Activated CD8-positive, alpha-beta T cell treated with anti-CD3 and anti-CD28 coated beads for 36 hours (primary cell): ENCODE measurements around the gene CDK11B. TPM values are rescaled to one million over a fixed set of nuclear protein-coding genes. Genes with fewer than 3 reads are reported as not detected.
A peak's percentile ranks its signal among the peaks of the same experiment; 100 is the strongest.

Experiments used
- ATAC-seq: fragments of 200-7000 bp; cut with Tn5 transposase; one replicate; pipeline ENCODE4 v1.10.0; 2021; ENCODE audit warnings: mild to moderate bottlenecking, moderate library complexity
- CTCF ChIA-PET: fragments of 350-600 bp; sonication (Branson Sonifier 250); formaldehyde crosslinking; loops from one replicate; lab custom pipeline; 2021; ENCODE audit warnings: antibody characterized with exemption; lab: Charles Lee
- POLR2A ChIA-PET: fragments of 350-600 bp; sonication (Branson Sonifier 250); formaldehyde crosslinking; loops from one replicate; lab custom pipeline; 2021; ENCODE audit warnings: antibody characterized with exemption; lab: Charles Lee
- DNase-seq: peaks from one replicate; pipeline ENCODE4 v3.0.0-alpha.2; 2020
- H3K27ac Mint-ChIP-seq: one replicate; pipeline ENCODE4 v1.8.0; 2021; ENCODE audit warnings: mild to moderate bottlenecking, mixed read lengths
- H3K27me3 Mint-ChIP-seq: one replicate; pipeline ENCODE4 v1.8.0; 2021; ENCODE audit warnings: mixed read lengths
- H3K36me3 Mint-ChIP-seq: one replicate; pipeline ENCODE4 v1.8.0; 2021; ENCODE audit warnings: low read depth, mixed read lengths
- H3K4me1 Mint-ChIP-seq: one replicate; pipeline ENCODE4 v1.8.0; 2021; ENCODE audit warnings: low read depth, mixed read lengths
- H3K4me3 Mint-ChIP-seq: one replicate; pipeline ENCODE4 v1.8.0; 2021; ENCODE audit warnings: mild to moderate bottlenecking, moderate library complexity, mixed read lengths
- H3K9me3 Mint-ChIP-seq: one replicate; pipeline ENCODE4 v1.8.0; 2021; ENCODE audit warnings: mixed read lengths
- intact Hi-C: fragments of 100-400 bp; cut with micrococcal nuclease; formaldehyde crosslinking; loops from one replicate; pipeline ENCODE4 v1.10.0; 2022
- total RNA-seq, 2 experiments: library from RNA; stranded (reverse); gene quantifications; one replicate each; pipeline ENCODE4 v1.2.3, GENCODE V29; 2021
- TF ChIP-seq, protein P1 (sequence below): fragments of 200-600 bp; IDR thresholded peaks from one replicate; pipeline ENCODE4 v1.8.0; 2022; ENCODE audit warnings: antibody characterized with exemption, mild to moderate bottlenecking

Gene CDK11B
- total RNA-seq, 2 experiments from 2014 or later: 29.4 to 32.0 TPM

- peaks cover 7% of the 10 kb centered on the region for H3K36me3 Mint-ChIP-seq
- ChIA-PET CTCF (no interaction called here), POLR2A (interaction anchor here (0.6 to 4.0 kb wide), 3 partner anchors 15 to 232 kb away, joined by 3 to 46 read pairs (median 4); partner anchors contain the start of genes CCNL2 and MIB2)
- peaks cover 6% of the 10 kb centered on the region for H3K4me1 Mint-ChIP-seq
- H3K27ac Mint-ChIP-seq: peak within 1 kb of the TSS; percentile 71
- H3K27me3 Mint-ChIP-seq: peaks cover 4% of the 10 kb centered on the region
- DNase-seq: no peak
- H3K4me3 Mint-ChIP-seq: peak within 1 kb of the TSS; percentile 58
- no peaks in the 10 kb centered on the region for H3K9me3 Mint-ChIP-seq
- no peak for ATAC-seq
- TF ChIP-seq, protein P1, sequence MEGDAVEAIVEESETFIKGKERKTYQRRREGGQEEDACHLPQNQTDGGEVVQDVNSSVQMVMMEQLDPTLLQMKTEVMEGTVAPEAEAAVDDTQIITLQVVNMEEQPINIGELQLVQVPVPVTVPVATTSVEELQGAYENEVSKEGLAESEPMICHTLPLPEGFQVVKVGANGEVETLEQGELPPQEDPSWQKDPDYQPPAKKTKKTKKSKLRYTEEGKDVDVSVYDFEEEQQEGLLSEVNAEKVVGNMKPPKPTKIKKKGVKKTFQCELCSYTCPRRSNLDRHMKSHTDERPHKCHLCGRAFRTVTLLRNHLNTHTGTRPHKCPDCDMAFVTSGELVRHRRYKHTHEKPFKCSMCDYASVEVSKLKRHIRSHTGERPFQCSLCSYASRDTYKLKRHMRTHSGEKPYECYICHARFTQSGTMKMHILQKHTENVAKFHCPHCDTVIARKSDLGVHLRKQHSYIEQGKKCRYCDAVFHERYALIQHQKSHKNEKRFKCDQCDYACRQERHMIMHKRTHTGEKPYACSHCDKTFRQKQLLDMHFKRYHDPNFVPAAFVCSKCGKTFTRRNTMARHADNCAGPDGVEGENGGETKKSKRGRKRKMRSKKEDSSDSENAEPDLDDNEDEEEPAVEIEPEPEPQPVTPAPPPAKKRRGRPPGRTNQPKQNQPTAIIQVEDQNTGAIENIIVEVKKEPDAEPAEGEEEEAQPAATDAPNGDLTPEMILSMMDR: no peak
- intact Hi-C loops: no loop called here
Observed at GRCh38 chr1:1631782-1632420, 26.9 kb downstream of the CDK11B start, which contains the start of gene MMP23B. MMP23B (plus strand) TSS chr1:1632173; CDS start chr1:1632219, 46 bp downstream.

GRCh38 chr1:1630965-1631781 lies 27.6 kb downstream of the CDK11B start:
- ATAC-seq (no peak), DNase-seq (peak; percentile 37)
- POLR2A ChIA-PET: interaction anchor here (0.6 to 4.0 kb wide), 5 partner anchors 14 to 608 kb away, joined by 3 to 46 read pairs (median 3); partner anchors contain the start of genes CALML6, CCNL2 and MIB2
- CTCF ChIA-PET: interaction anchor here (1.8 kb wide), 1 partner anchor 17 kb away, joined by 10 read pairs; the partner anchor contains the start of gene MIB2
- peaks cover 4% of the 10 kb centered on the region for H3K27me3 Mint-ChIP-seq
- H3K27ac Mint-ChIP-seq: peak overlapping the region; percentile 71
- TF ChIP-seq, protein P1: no peak
- intact Hi-C loops: no loop called here
- peaks cover 2% of the 10 kb centered on the region for H3K36me3 Mint-ChIP-seq
- no peaks in the 10 kb centered on the region for H3K9me3 Mint-ChIP-seq
- H3K4me3 Mint-ChIP-seq: peak overlapping the region; percentile 58
- H3K4me1 Mint-ChIP-seq: peaks cover 6% of the 10 kb centered on the region

DNA sequence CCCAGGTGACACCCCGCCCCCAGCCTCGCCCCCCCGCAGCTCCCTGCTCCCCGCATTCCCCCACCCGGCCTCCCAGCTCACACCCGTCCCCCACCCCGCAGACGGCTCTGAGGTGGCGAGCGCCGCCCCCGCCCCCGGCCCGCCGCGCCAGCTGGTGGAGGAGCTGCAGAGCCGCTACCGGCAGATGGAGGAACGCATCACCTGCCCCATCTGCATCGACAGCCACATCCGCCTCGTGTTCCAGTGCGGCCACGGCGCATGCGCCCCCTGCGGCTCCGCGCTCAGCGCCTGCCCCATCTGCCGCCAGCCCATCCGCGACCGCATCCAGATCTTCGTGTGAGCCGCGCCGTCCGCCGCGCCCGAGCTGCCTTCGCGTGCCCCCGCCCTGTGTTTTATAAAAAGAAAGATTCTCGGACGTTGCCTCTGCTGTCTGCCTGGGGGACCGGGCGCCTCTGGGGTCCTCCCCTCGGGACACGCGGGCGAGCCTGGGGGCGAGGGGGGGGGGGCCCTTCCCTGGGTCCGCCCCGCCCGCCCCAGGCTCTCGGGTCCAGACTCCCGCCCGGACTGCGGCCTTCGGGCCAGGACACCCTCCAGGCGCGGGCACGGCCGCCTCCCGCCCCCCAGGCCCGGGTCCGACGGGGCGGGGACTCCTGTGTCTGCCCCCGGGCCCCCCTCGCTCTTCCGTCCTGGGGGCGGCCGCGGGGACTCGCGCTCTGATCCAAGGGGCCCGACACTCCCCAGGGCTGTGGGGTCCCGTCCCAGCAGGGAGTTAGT lies 28.4 kb downstream of the CDK11B start:
- DNase-seq (peak; percentile 95), ATAC-seq (peak; percentile 70)
- TF ChIP-seq, protein P1: no peak
- Mint-ChIP-seq H3K27me3 (peaks cover 4% of the 10 kb centered on the region), H3K4me3 (peak overlapping the region; percentile 79), H3K9me3 (no peaks in the 10 kb centered on the region), H3K27ac (peak overlapping the region; percentile 94), H3K36me3 (peaks cover 2% of the 10 kb centered on the region), H3K4me1 (peaks cover 11% of the 10 kb centered on the region)
- ChIA-PET CTCF (interaction anchor here (1.3 to 1.8 kb wide), 3 partner anchors 16 to 72 kb away, joined by 3 to 10 read pairs (median 4); partner anchors contain the start of gene MIB2), POLR2A (interaction anchor here (0.5 to 4.0 kb wide), 6 partner anchors 13 to 609 kb away, joined by 3 to 46 read pairs (median 4); partner anchors contain the start of genes CALML6, CCNL2 and MIB2)
- intact Hi-C loops: no loop called here

- TF ChIP-seq, protein P1: no peak
- DNase-seq: peak; percentile 83
- peak; percentile 65 for ATAC-seq
- intact Hi-C loops: no loop called here
- ChIA-PET POLR2A (interaction anchor here (1.1 to 4.0 kb wide), 4 partner anchors 12 to 285 kb away, joined by 3 to 46 read pairs (median 4); partner anchors contain the start of genes CALML6 and MIB2), CTCF (interaction anchor here (0.7 to 1.8 kb wide), 6 partner anchors 15 to 71 kb away, joined by 3 to 10 read pairs (median 4); partner anchors contain the start of gene MIB2)
- Mint-ChIP-seq H3K4me1 (peaks cover 11% of the 10 kb centered on the region), H3K36me3 (peaks cover 2% of the 10 kb centered on the region), H3K27me3 (peaks cover 4% of the 10 kb centered on the region), H3K27ac (peak overlapping the region; percentile 80), H3K9me3 (no peaks in the 10 kb centered on the region), H3K4me3 (peak overlapping the region; percentile 79)
Observed at GRCh38 chr1:1629430-1630190, 29.2 kb downstream of the CDK11B start.
